ENCODE measurements around the gene ELL. TPM values are rescaled to one million over a fixed set of nuclear protein-coding genes. Genes with fewer than 3 reads are reported as not detected.

The ELL gene
- total and polyA plus RNA-seq, 9 of the 15 experiments (the other 6 are each of a cell fraction or from before 2014, with no cell fraction given): 0.24 to 22.5 (median 4.1) TPM

DNA sequence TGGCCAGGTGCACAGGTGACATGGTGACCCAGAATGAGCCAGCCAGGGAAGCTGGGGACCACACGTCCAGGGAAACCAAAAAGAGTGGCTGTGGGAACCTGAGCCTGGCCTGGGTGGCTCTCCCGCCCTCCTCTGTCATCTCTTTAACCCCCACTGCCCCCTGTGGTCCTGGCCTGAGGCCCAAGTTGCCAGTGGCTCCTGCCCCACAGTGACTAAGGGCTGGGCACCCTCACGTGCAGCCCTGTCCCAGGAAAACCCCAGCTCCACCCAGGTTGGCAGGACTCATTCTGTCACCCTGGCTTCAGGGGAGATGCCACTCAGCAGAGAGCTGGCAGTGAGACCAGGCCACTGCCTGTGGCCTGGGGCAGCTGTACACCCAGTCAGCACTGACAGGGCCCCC lies 53.4 kb downstream of the ELL start:
- no peak overlapping the region for H2AFZ ChIP-seq (ENCODE audit: low read depth, low read length)
- H3K4me2 ChIP-seq (ENCODE audit: insufficient read depth, low read length): no peak overlapping the region
- ChIA-PET POLR2A (no interaction called here), CTCF (ENCODE audit: low intra/inter-chr PET ratio) (no interaction called here)
- FAIRE-seq: no peak
- peaks cover 31% of the 10 kb centered on the region for H3K79me2 ChIP-seq (ENCODE audit: control insufficient read depth, insufficient read depth, low read length)
- ATAC-seq: no peak
- peaks cover 38% of the 10 kb centered on the region for H4K20me1 ChIP-seq (replicated peaks; ENCODE audit: control insufficient read depth, insufficient read depth, low read length)
- DNase-seq (ENCODE audit: extremely low read depth in 1 of 4, low spot score in 3 of 4): no peak
- H3K27me3 ChIP-seq (ENCODE audit: control insufficient read depth in 2 of 2, insufficient read depth in 2 of 2, low read length in 2 of 2): no peaks in the 10 kb centered on the region
- H3K9me3 ChIP-seq (replicated peaks; ENCODE audit: control insufficient read depth, insufficient read depth, low read depth, low read length): no peaks in the 10 kb centered on the region
- H3K27ac ChIP-seq (ENCODE audit: extremely low read depth, low read depth, low read length): no peak overlapping the region
- peaks cover 20% of the 10 kb centered on the region for H3K9me1 ChIP-seq (ENCODE audit: control insufficient read depth, insufficient read depth, low read length)
- intact Hi-C loops (cut with micrococcal nuclease): loop anchor here (5.0 kb wide), 1 partner anchor 209 kb away; no protein-coding TSS in a partner anchor
- 77% methylated on average over 3 of the region's 3 CpGs for WGBS (ENCODE audit: insufficient coverage, low coverage, missing lambda C conversion rate)
- no peak overlapping the region for H3K4me3 ChIP-seq
- H3K4me1 ChIP-seq (replicated peaks in 1 of 2; ENCODE audit: control insufficient read depth in 2 of 2, insufficient read depth in 2 of 2, low read length in 2 of 2): peaks cover 6 to 62% of the 10 kb centered on the region in 2 experiments; a peak in 4 of 5 replicates
- in situ Hi-C loops (cut with MboI): loop anchor here (5.0 kb wide), 1 partner anchor 209 kb away; no protein-coding TSS in a partner anchor
- peaks cover 46% of the 10 kb centered on the region; the same call in 2 of the 3 replicates for H3K36me3 ChIP-seq (ENCODE audit: control insufficient read depth, insufficient read depth, low read length)
- BruUV-seq (replicated peaks): no TSS peak
- TF ChIP-seq, protein P1, sequence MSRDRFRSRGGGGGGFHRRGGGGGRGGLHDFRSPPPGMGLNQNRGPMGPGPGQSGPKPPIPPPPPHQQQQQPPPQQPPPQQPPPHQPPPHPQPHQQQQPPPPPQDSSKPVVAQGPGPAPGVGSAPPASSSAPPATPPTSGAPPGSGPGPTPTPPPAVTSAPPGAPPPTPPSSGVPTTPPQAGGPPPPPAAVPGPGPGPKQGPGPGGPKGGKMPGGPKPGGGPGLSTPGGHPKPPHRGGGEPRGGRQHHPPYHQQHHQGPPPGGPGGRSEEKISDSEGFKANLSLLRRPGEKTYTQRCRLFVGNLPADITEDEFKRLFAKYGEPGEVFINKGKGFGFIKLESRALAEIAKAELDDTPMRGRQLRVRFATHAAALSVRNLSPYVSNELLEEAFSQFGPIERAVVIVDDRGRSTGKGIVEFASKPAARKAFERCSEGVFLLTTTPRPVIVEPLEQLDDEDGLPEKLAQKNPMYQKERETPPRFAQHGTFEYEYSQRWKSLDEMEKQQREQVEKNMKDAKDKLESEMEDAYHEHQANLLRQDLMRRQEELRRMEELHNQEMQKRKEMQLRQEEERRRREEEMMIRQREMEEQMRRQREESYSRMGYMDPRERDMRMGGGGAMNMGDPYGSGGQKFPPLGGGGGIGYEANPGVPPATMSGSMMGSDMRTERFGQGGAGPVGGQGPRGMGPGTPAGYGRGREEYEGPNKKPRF (IDR thresholded peaks at IDR 0.05; ENCODE audit: low read depth, low read length): no peak
- no peak for TF ChIP-seq PML (IDR thresholded peaks at IDR 0.05; ENCODE audit: low read length)
- no peak for TF ChIP-seq ZFX (CRISPR knock-in tag; IDR thresholded peaks at IDR 0.05)
- no peak for TF ChIP-seq HDAC3 (IDR thresholded peaks at IDR 0.05; ENCODE audit: borderline replicate concordance, partially characterized antibody)
- 0 out of 2 replicates have a peak, but pooled peaks have one; percentile 13 for TF ChIP-seq POLR2G (IDR thresholded peaks at IDR 0.05; ENCODE audit: low read depth, low read length)
- 0 out of 2 replicates have a peak, but pooled peaks have one; percentile 5 for TF ChIP-seq POLR2A (conservative IDR thresholded peaks at IDR 0.05)
- no peak for TF ChIP-seq NRF1 (conservative IDR thresholded peaks at IDR 0.05 in 1 of 2, IDR thresholded peaks at IDR 0.05 in 1 of 2)
- peak overlapping the region in 1 of 2 experiments; percentile 63; a peak in 1 of 4 replicates for H3K9ac ChIP-seq (ENCODE audit: insufficient read depth in 1 of 2, low read depth in 2 of 2, low read length in 2 of 2)
